Dendritic cell treated with granulocyte-macrophage colony-stimulating factor and Interleukin-4, amounts not matched to agents 40 ng/mL and 50 ng/mL, for 4 days (primary cell): Measurements from ENCODE around the gene MARCHF3.
"Not testable (repeated sequence)": the region's sequence is repeated elsewhere in the genome, so short reads cannot be mapped to it uniquely, and the experiment has no call there.

Source experiments
- H3K27ac Mint-ChIP-seq: one replicate; pipeline ENCODE4 v1.8.0; 2022; ENCODE audit warnings: mild to moderate bottlenecking, mixed read lengths
- H3K27me3 Mint-ChIP-seq: one replicate; pipeline ENCODE4 v1.8.0; 2022; ENCODE audit warnings: mild to moderate bottlenecking, mixed read lengths
- H3K36me3 Mint-ChIP-seq: one replicate; pipeline ENCODE4 v1.8.0; 2022; ENCODE audit warnings: low read depth, mixed read lengths
- H3K4me1 Mint-ChIP-seq: one replicate; pipeline ENCODE4 v1.8.0; 2022; ENCODE audit warnings: low read depth, mixed read lengths
- H3K4me3 Mint-ChIP-seq: one replicate; pipeline ENCODE4 v1.8.0; 2022; ENCODE audit warnings: mild to moderate bottlenecking, moderate library complexity, mixed read lengths
- H3K9me3 Mint-ChIP-seq: one replicate; pipeline ENCODE4 v1.8.0; 2022; ENCODE audit warnings: mixed read lengths
- intact Hi-C: fragments of 100-400 bp; cut with micrococcal nuclease; formaldehyde crosslinking; loops from one replicate; pipeline ENCODE4 v1.15.0; 2022

Gene MARCHF3

DNA sequence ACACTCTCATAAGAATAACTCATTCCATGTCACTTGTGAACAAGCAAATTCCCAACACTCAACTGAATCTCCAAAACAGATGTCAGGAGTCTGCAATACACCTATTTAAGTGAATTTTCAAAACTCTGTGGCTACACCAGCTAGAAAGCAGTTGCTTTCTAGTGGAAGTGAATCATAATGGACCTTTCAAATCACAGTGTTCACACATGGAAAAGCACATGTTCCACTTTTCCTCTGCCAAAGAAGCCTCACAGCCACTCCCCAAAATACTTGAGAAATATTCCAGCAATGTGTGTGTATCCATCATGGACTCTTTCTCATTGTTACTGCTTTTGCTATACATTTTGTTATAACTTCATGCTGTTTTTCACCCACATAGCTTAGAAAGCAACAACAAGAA, 17.4 kb downstream of the MARCHF3 start:
- intact Hi-C loops, result no loop called here
- Mint-ChIP-seq H3K9me3 (no peaks in the 10 kb centered on the region), H3K27ac (no peak overlapping the region), H3K4me1 (peaks cover 15% of the 10 kb centered on the region), H3K36me3 (no peaks in the 10 kb centered on the region), H3K4me3 (no peak overlapping the region), H3K27me3 (no peaks in the 10 kb centered on the region)

DNA sequence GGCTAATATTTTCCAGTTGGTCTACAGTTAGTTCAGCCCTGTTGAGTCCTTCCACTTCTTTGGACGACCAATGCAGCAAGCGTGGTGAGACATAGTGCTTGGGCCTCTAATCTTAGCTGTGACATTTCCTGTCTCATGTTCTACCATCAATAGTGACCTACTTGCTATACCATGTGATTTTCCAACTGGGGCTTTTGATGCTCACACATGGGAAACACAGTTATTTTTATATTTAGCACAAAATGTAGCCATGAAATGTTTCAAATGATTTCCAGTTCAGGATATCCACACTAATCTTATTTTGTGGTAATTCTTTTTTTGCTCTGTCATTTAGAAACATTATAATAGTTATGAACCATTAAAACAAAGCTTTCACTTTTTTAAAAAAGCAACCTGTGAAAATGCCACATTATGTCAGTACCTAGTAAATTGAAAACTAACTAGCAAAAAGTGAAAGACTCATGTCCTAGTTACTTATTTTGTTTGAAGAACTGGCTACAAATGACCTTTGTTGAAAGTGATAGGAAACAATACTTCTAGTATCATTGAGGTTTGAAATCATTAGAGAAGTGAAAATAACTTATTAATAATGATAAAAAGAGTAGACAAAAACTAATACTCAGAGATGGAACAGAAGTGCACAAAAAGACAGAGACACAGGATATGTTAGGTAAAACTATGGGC, 18.3 kb downstream of the MARCHF3 start:
- Mint-ChIP-seq H3K9me3 (no peaks in the 10 kb centered on the region), H3K27me3 (no peaks in the 10 kb centered on the region), H3K4me1 (peaks cover 15% of the 10 kb centered on the region), H3K36me3 (no peaks in the 10 kb centered on the region), H3K4me3 (no peak overlapping the region), H3K27ac (no peak overlapping the region)
- intact Hi-C loops, result no loop called here

DNA sequence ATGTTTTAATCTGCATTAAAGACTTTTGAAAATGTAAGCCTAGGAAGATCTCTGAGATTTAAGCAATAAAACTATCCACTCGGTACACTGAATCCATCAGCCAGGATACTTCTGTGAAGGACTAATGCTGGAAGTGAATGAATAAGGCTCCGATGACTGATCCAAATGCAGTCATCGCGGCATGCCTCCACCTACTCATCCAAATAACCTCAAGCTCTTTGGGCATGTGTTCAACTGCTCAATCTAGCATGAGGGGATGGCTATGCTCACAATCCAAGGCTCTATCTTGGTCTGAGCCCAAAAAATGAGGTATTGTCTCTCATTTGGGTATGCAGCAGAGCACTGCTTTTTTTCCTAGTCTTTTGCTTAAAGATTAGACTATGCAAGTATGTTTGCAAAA, 19.2 kb downstream of the MARCHF3 start:
- no peak overlapping the region for H3K27ac Mint-ChIP-seq
- intact Hi-C loops, result no loop called here
- H3K9me3 Mint-ChIP-seq, result no peaks in the 10 kb centered on the region
- no peaks in the 10 kb centered on the region for H3K27me3 Mint-ChIP-seq
- no peaks in the 10 kb centered on the region for H3K36me3 Mint-ChIP-seq
- peaks cover 15% of the 10 kb centered on the region for H3K4me1 Mint-ChIP-seq
- no peak overlapping the region for H3K4me3 Mint-ChIP-seq

DNA sequence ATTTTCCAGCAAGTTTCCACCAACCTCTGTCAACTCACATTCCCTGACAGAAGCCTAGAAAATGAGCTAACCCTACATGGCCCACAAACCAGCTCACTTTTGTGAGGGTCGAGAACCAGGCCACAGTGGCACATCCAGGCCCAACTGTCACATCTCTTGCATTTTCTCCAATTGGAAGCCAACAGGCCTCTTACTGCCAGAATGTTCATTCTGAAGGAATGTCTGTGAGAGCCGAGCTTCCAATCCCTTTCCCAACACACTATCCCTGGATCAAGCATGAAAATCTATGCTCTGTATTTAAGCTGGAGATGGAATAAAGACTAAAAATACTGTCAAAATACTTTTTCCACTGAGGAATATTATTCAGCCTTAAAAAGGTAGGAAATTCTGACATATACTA, 20.0 kb downstream of the MARCHF3 start:
- H3K4me1 Mint-ChIP-seq, result peaks cover 14% of the 10 kb centered on the region
- intact Hi-C loops, result no loop called here
- no peak overlapping the region for H3K27ac Mint-ChIP-seq
- H3K27me3 Mint-ChIP-seq, result no peaks in the 10 kb centered on the region
- H3K36me3 Mint-ChIP-seq, result no peaks in the 10 kb centered on the region
- no peaks in the 10 kb centered on the region for H3K9me3 Mint-ChIP-seq
- H3K4me3 Mint-ChIP-seq, result no peak overlapping the region

DNA sequence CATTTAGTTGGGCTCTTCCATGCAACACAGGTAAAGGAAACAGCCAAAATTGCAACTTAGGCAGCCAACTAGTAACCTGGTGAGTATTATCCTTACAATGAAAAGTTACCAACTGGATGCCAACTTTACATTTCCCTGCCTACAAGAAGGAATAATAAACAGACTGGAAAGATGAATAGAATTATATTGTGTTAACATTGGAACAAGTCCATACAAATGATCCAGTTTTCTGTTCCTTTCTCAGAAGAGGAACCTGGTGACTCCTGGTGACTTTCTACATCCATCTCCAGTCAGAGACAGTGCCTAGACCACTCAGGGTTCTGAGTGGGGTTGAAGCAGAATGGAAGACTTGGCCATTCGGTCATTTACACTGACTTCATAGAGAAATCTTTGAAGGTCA, 20.6 kb downstream of the MARCHF3 start:
- no peaks in the 10 kb centered on the region for H3K9me3 Mint-ChIP-seq
- peaks cover 9% of the 10 kb centered on the region for H3K4me1 Mint-ChIP-seq
- no peak overlapping the region for H3K4me3 Mint-ChIP-seq
- no peak overlapping the region for H3K27ac Mint-ChIP-seq
- intact Hi-C loops, result no loop called here
- no peaks in the 10 kb centered on the region for H3K36me3 Mint-ChIP-seq
- no peaks in the 10 kb centered on the region for H3K27me3 Mint-ChIP-seq

DNA sequence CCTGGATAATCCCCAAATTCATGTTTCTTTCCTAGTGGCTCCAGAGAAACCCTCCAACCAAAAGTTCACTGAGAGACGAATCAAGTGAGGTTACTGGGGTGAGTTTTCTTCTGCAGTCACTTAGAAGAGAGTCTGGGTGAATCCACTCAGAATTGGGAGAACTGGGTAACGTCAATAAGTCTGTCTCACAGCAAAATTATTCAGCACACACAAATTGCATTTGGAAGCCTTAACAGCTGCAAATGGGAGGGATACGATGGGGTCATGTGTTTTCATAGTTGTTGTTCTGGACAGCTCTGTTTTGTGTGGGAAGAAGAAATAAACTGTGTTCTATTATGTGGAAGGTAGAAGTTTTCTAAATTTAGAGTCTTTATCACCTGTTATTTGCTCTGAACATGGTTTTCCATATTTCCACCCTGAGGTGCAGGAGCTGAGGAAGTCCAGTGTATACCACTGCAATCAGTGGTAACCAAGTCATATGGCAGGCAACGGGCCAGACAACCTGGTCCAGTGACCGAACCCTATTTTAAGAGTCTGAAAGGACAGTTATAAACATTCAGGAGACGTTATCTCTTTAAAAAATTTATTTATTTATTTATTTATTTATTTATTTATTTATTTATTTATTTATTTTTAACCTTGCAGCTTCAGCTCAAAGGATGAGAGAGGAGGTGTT, 21.9 kb downstream of the MARCHF3 start:
- no peaks in the 10 kb centered on the region for H3K9me3 Mint-ChIP-seq
- H3K36me3 Mint-ChIP-seq, result no peaks in the 10 kb centered on the region
- H3K4me3 Mint-ChIP-seq, result no peak overlapping the region
- no peaks in the 10 kb centered on the region for H3K27me3 Mint-ChIP-seq
- H3K4me1 Mint-ChIP-seq, result peaks cover 5% of the 10 kb centered on the region
- no peak overlapping the region for H3K27ac Mint-ChIP-seq
- intact Hi-C loops, result no loop called here

DNA sequence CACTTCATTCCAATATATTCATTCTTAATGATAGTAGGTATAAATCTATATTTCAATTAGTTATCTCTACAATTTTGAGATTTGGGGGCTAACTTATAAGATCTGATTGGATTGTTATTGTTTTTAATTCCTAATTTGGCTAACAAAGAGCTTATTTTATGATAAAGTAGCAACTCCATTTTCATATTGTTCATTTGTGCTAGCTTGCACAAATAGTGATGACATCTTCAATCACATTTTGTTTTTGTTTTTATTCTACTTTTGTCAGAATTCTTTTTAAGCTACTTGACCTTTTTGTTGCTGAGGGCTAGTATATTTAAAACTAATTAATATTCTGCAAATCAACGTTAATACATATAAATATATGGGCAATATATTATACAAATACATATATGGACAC, 22.8 kb downstream of the MARCHF3 start:
- H3K27ac Mint-ChIP-seq, result no peak overlapping the region
- no peaks in the 10 kb centered on the region for H3K36me3 Mint-ChIP-seq
- H3K27me3 Mint-ChIP-seq, result no peaks in the 10 kb centered on the region
- H3K4me3 Mint-ChIP-seq, result no peak overlapping the region
- H3K4me1 Mint-ChIP-seq, result no peaks in the 10 kb centered on the region
- intact Hi-C loops, result no loop called here
- no peaks in the 10 kb centered on the region for H3K9me3 Mint-ChIP-seq

DNA sequence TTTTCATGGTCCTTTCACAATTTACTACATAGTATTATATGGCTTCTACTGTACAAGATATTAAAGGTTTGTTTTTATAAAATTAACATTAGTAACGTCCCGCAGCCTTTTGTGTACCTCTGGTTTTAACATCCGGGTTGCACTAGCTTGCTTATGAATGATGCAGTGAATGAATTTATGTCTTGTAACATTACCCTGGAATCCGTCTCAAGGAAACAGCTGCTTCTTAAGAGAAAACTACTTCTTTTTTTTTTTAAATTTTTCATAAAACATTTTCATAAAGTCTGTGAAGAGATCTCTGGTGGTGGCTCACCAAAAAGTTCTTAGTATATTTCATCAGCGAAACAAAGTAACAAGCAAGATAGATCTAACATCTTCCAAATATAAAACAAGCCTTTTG, 23.6 kb downstream of the MARCHF3 start:
- intact Hi-C loops, result no loop called here
- no peaks in the 10 kb centered on the region for H3K4me1 Mint-ChIP-seq
- H3K4me3 Mint-ChIP-seq, result no peak overlapping the region
- no peaks in the 10 kb centered on the region for H3K27me3 Mint-ChIP-seq
- no peaks in the 10 kb centered on the region for H3K36me3 Mint-ChIP-seq
- H3K27ac Mint-ChIP-seq, result no peak overlapping the region
- H3K9me3 Mint-ChIP-seq, result no peaks in the 10 kb centered on the region

DNA sequence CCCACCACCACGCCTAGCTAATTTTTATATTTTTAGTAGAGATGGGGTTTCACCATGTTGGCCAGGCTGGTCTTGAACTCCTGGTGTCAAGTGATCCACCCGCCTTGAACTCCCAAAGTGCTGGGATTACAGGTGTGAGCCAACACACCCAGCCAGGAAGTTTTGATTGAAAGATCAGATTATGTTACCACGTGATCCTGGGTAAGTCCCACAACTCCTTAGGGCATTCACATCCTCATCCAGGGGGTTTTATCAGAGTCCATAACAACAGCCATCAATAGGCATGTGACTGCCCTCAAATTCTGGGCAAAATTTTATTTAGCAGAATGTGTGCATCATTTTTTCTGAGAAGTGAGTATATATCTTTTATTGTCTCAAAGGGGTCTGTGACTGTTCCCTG, 25.1 kb downstream of the MARCHF3 start:
- H3K4me1 Mint-ChIP-seq, H3K27ac Mint-ChIP-seq, H3K4me3 Mint-ChIP-seq, H3K9me3 Mint-ChIP-seq, intact Hi-C loops, H3K27me3 Mint-ChIP-seq, H3K36me3 Mint-ChIP-seq: not testable (repeated sequence)

DNA sequence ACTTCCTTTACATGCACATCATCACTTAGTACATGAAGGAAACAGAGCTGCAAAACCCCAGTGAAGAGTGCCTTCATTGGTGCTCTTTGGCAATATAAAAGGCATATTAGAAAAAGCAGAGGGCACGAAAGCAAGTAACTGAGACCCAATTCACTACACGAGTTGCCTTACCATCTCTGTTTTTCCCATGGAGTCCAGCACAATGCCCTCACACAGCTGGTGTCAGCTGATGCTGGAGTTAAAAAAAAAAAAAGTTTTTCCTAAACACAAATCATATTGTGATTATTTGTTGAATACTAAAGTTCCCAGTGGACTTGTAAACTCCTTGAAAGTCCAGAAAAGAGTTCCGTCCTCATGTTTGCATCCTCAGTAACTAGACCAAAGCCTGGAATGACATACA, 25.6 kb downstream of the MARCHF3 start:
- no peaks in the 10 kb centered on the region for H3K27me3 Mint-ChIP-seq
- H3K4me1 Mint-ChIP-seq, result no peaks in the 10 kb centered on the region
- no peak overlapping the region for H3K27ac Mint-ChIP-seq
- H3K4me3 Mint-ChIP-seq, result no peak overlapping the region
- no peaks in the 10 kb centered on the region for H3K9me3 Mint-ChIP-seq
- no peaks in the 10 kb centered on the region for H3K36me3 Mint-ChIP-seq
- intact Hi-C loops, result no loop called here

DNA sequence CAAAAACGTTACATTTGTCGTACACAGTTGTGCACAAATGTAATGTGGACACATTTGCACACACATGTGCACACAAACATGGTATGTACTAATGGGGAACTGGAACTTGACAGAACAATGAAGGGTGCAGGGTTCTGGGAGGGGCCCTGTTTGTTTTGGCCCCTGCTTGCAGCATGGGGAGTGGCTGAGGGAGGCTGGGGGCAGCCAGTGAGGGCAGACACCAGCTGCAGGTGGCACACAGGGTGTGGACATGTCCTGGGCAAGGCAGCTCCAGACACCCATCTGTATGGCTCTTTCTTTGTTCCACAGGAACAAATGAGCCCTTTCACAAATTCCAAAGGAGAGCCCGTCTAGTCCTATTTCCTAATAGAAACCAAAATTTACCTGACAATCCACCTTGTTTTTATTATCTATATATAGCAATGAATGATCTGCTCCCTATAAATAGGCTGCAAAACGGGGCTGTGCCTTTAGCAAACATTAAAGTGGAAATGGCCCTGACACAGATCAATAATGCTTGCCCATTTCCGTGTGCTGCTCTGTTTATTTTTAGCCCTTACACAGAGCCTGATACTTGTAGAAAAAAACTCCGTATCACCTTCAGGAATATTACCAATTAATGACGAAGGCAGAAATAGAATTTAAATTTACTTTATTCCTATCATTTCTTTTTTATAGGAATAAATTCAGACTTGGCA, 26.4 kb downstream of the MARCHF3 start:
- H3K4me1 Mint-ChIP-seq, result no peaks in the 10 kb centered on the region

DNA sequence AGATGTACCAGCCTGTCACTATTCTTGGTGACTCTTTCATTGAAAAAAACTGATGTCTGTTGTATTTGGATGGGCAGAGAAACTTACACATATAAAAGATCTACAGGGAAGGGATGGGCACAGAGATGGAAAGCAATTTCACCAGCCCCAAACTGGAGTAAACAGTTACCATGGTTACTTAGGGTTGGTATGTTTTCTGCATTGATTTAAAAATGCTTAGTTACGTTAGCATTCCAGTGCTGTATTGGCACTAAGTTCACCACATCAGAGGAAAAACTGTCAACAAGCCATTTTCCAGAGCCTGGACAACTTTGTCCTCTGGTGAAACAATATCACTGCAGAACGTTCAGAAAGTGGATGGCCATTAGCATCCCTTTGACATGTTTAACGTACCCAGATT, 28.0 kb downstream of the MARCHF3 start:
- intact Hi-C loops, result no loop called here
- no peak overlapping the region for H3K27ac Mint-ChIP-seq
- no peaks in the 10 kb centered on the region for H3K27me3 Mint-ChIP-seq
- H3K4me3 Mint-ChIP-seq, result no peak overlapping the region
- H3K36me3 Mint-ChIP-seq, result no peaks in the 10 kb centered on the region
- no peaks in the 10 kb centered on the region for H3K9me3 Mint-ChIP-seq
- no peaks in the 10 kb centered on the region for H3K4me1 Mint-ChIP-seq

More for the DNA sequence above, 26.4 kb downstream of the MARCHF3 start:
- Mint-ChIP-seq H3K9me3 (no peaks in the 10 kb centered on the region), H3K27me3 (no peaks in the 10 kb centered on the region), H3K4me3 (no peak overlapping the region), H3K27ac (no peak overlapping the region), H3K36me3 (no peaks in the 10 kb centered on the region)
- intact Hi-C loops, result no loop called here

DNA sequence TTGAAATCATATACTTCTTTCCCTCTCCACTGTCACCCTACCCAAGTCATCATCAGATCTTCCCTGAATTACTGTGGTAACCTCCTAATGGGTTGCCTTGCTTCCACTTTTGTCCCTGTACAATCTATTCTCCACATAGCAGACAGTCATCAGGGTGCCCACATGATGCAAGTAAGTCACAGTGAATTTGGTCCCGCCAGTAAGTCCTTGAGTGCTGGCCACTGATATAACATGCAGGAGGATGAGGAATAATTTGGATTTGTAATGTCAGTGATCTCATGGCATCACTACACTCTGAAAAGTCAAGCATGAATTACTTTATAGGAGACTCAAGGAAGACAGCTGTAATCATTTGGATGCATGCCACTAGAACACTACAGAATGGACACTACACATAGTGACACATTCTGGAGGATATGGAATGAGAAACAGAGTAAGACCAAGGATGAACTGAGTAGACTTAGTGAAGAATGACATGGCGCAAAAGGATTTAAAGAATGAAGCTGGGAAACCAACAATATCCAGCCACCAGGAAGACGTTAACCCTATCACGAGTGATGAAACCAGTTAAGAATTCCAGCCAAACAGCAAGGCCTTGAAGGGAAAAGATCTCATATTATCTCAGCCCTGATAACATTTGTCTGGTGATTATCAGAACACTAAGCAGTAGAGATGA, 28.6 kb downstream of the MARCHF3 start:
- Mint-ChIP-seq H3K9me3 (no peaks in the 10 kb centered on the region), H3K27me3 (no peaks in the 10 kb centered on the region), H3K36me3 (no peaks in the 10 kb centered on the region), H3K4me1 (no peaks in the 10 kb centered on the region), H3K4me3 (no peak overlapping the region), H3K27ac (no peak overlapping the region)
- intact Hi-C loops, result no loop called here

DNA sequence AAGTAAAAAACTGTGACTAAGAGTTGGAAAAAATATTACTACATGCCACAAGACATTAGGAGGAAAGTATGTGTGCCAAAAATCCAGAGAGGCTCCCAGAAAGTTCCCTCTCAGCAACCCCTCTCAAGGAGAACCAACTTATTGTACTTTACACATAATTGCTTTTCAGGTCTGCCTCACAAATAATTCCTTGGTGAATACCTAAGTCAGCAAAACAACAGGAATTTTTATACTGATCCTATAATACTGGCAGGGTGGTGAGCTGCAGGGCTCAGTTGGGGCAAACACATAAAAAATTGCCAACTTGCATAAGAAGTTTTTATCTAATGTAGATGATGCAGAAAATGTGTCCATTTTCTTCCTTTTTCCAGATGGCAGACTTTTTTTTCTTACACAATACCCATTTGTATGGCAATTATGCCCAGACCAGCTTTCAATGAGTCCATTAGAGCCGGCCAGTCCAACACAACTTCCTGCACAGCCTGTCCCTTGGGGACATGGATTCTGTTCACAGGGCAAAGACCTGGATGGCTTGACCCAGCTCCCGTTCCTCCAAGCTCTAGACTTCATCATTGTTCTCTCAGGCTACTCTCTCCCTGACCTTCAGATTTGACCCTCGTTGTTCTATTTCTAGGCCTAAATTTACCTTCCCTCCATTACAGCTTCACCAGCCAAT, 31.3 kb downstream of the MARCHF3 start:
- Mint-ChIP-seq H3K27ac (no peak overlapping the region), H3K4me1 (no peaks in the 10 kb centered on the region), H3K4me3 (no peak overlapping the region), H3K36me3 (no peaks in the 10 kb centered on the region), H3K27me3 (no peaks in the 10 kb centered on the region), H3K9me3 (no peaks in the 10 kb centered on the region)
- intact Hi-C loops, result no loop called here
